Activated T-cell treated with anti-CD3 and anti-CD28 coated beads for 4 hours (primary cell): ENCODE results near the gene UGT8.
A peak's percentile ranks its signal among the peaks of the same experiment; 100 is the strongest.
"Not testable (repeated sequence)": the region's sequence is repeated elsewhere in the genome, so short reads cannot be mapped to it uniquely, and the experiment has no call there.

Experiments
- DNase-seq: peaks from one replicate; pipeline ENCODE4 v3.0.0-alpha.2; 2020

Gene UGT8

GRCh38 chr4:114606245-114606644, 7.6 kb downstream of the UGT8 start:
- DNase-seq = no peak

- no peak for DNase-seq
These were observed 8.4 kb downstream of the UGT8 start for GRCh38 chr4:114607056-114607455.

- DNase-seq = no peak
These were observed 15.0 kb downstream of the UGT8 start for GRCh38 chr4:114613560-114613959.

GRCh38 chr4:114615435-114615834, 16.8 kb downstream of the UGT8 start:
- no peak for DNase-seq

- DNase-seq = not testable (repeated sequence)
These were observed 17.4 kb downstream of the UGT8 start for GRCh38 chr4:114616036-114616435.

GRCh38 chr4:114626196-114626595, 27.6 kb downstream of the UGT8 start:
- no peak for DNase-seq

GRCh38 chr4:114636192-114636935, 37.8 kb downstream of the UGT8 start:
- DNase-seq = no peak

GRCh38 chr4:114642173-114642780, 43.7 kb downstream of the UGT8 start:
- no peak for DNase-seq

- no peak for DNase-seq
These were observed 51.3 kb downstream of the UGT8 start for GRCh38 chr4:114649908-114650307.

- no peak for DNase-seq
These were observed 55.1 kb downstream of the UGT8 start for GRCh38 chr4:114653675-114654074.

- DNase-seq = no peak
These were observed 56.0 kb downstream of the UGT8 start for GRCh38 chr4:114654592-114654991.

GRCh38 chr4:114658179-114658578, 59.6 kb downstream of the UGT8 start:
- no peak for DNase-seq

- DNase-seq = no peak
These were observed 60.2 kb downstream of the UGT8 start for GRCh38 chr4:114658776-114659175.

- DNase-seq = peak; percentile 0
These were observed 60.9 kb downstream of the UGT8 start for GRCh38 chr4:114659386-114660008.

- no peak for DNase-seq
These were observed 64.5 kb downstream of the UGT8 start for GRCh38 chr4:114663083-114663482.

GRCh38 chr4:114668577-114668976, 70.0 kb downstream of the UGT8 start:
- DNase-seq = no peak

- DNase-seq = not testable (repeated sequence)
These were observed 72.1 kb downstream of the UGT8 start for GRCh38 chr4:114670733-114671132.

- DNase-seq = no peak
These were observed 74.7 kb downstream of the UGT8 start for GRCh38 chr4:114673306-114673705.

- no peak for DNase-seq
These were observed 75.5 kb downstream of the UGT8 start for GRCh38 chr4:114674080-114674479.

- DNase-seq = no peak
These were observed 78.9 kb downstream of the UGT8 start for GRCh38 chr4:114677346-114677979.

- DNase-seq = no peak
These were observed 85.9 kb downstream of the UGT8 start for GRCh38 chr4:114684462-114684861.

GRCh38 chr4:114688059-114688458, 89.5 kb downstream of the UGT8 start:
- no peak for DNase-seq

- DNase-seq = no peak
These were observed 92.0 kb downstream of the UGT8 start for GRCh38 chr4:114690571-114690970.

GRCh38 chr4:114691865-114692264, 93.3 kb downstream of the UGT8 start:
- DNase-seq = no peak
